GM12878 (cell line): ENCODE data around the gene MRPL33.

Experiments
- ATF2 ChIP-seq: IDR thresholded peaks from 2 replicates; pipeline ENCODE4 v1.6.1; 2012; ENCODE audit warnings: low read length, inconsistent platforms
- CTCF ChIP-seq, 3 experiments: IDR thresholded peaks in 2 of 3; conservative IDR thresholded peaks in 1 of 3; 2 replicates each; pipeline ENCODE4 v1.5.1; 2011; ENCODE audit warnings: low read depth in 3 of 3, low read length in 3 of 3, mild to moderate bottlenecking in 3 of 3, control low read depth in 2 of 3, moderate library complexity in 2 of 3, inconsistent platforms in 1 of 3, mixed read lengths in 1 of 3; ENCODE audit not compliant: control insufficient read depth in 2 of 3, insufficient read depth in 1 of 3; ENCODE audit errors: extremely low read depth in 1 of 3
- DPF2 ChIP-seq: fragments of 450-650 bp; IDR thresholded peaks from 2 replicates; pipeline ENCODE4 v1.6.1; 2017; ENCODE audit warnings: mild to moderate bottlenecking
- IRF3 ChIP-seq: fragments of 450-650 bp; IDR thresholded peaks from 2 replicates; pipeline ENCODE4 v1.6.1; 2014; ENCODE audit warnings: mild to moderate bottlenecking
- JUND ChIP-seq: IDR thresholded peaks from 2 replicates; pipeline ENCODE4 v1.6.1; 2012; ENCODE audit warnings: low read depth, mild to moderate bottlenecking, low read length, improper control_type of control experiment, moderate library complexity
- MXI1 ChIP-seq: fragments of 150-350 bp; IDR thresholded peaks from 2 replicates; pipeline ENCODE4 v1.6.1; 2011; ENCODE audit warnings: low read depth, mild to moderate bottlenecking, inconsistent platforms, low read length, improper control_type of control experiment
- POLR2A ChIP-seq: IDR thresholded peaks from 2 replicates; pipeline ENCODE4 v1.6.1; 2011; ENCODE audit warnings: low read depth, mild to moderate bottlenecking, low read length
- RBBP5 ChIP-seq: fragments of 200-600 bp; sonication (generic); conservative IDR thresholded peaks from 2 replicates; pipeline ENCODE4 v1.6.1; 2016
- RCOR1 ChIP-seq: conservative IDR thresholded peaks from 2 replicates; pipeline ENCODE4 v1.6.1; 2012; ENCODE audit warnings: low read depth, low read length, improper control_type of control experiment
- SPI1 ChIP-seq: IDR thresholded peaks from 2 replicates; pipeline ENCODE4 v1.6.1; 2011; ENCODE audit warnings: low read depth, mild to moderate bottlenecking, low read length, moderate library complexity, borderline replicate concordance; ENCODE audit not compliant: insufficient read depth
- ZBTB11 ChIP-seq: fragments of 450-650 bp; formaldehyde crosslinking; IDR thresholded peaks from 2 replicates; pipeline ENCODE4 v1.5.0; 2022; ENCODE audit warnings: mild to moderate bottlenecking, missing genetic modification characterization
- ZNF24 ChIP-seq: fragments of 450-650 bp; IDR thresholded peaks from 2 replicates; pipeline ENCODE4 v1.6.1; 2017; ENCODE audit warnings: antibody characterized with exemption, mild to moderate bottlenecking

- TF ChIP-seq POLR2A (no peak), IRF3 (no peak), ZNF24 (no peak), CTCF (IDR thresholded peaks at IDR 0.05 in 2 of 3, conservative IDR thresholded peaks at IDR 0.05 in 1 of 3; ENCODE audit: control insufficient read depth in 2 of 3, extremely low read depth in 1 of 3, insufficient read depth in 1 of 3, low read depth in 3 of 3, low read length in 3 of 3) (no peak), SPI1 (no peak), RBBP5 (no peak), MXI1 (no peak), RCOR1 (no peak), ZBTB11 (CRISPR knock-in tag) (no peak), DPF2 (no peak), JUND (no peak), ATF2 (no peak)
Observed at GRCh38 chr2:27724191-27724590, 47.3 kb upstream of the MRPL33 start.
